ENCODE results near the gene ITGB5.
"Not testable (repeated sequence)": the region's sequence is repeated elsewhere in the genome, so short reads cannot be mapped to it uniquely, and the experiment has no call there.

The ITGB5 gene

DNA sequence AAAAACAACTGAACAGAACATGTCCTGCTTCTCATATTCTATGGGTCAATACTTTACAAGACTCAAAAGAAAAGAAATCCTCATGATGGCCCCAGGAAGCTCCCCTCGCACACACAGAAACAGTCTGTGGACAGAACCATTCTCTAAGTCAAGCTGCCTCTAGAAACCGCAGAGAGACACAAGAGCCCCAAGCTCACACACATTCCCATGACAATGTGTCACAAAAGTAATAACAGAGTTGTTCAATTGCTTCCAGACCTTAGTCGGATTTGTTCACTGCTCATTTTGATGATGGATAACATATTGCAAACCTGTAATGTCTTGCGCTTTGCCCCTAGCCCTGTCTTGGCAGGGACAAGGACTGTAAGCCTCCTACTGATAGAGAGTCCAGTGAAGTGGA, 96.0 kb downstream of the ITGB5 start:
- TF ChIP-seq CTCF (IDR thresholded peaks at IDR 0.05; ENCODE audit: low read depth, low read length, missing control alignments): no peak
- in situ Hi-C loops (cut with HindIII; ENCODE audit: low sequenced_read_pairs): no loop called here
- no peak for DNase-seq (ENCODE audit: low read depth)
- no peak overlapping the region for H3K4me3 ChIP-seq (ENCODE audit: low read depth, low read length)

DNA sequence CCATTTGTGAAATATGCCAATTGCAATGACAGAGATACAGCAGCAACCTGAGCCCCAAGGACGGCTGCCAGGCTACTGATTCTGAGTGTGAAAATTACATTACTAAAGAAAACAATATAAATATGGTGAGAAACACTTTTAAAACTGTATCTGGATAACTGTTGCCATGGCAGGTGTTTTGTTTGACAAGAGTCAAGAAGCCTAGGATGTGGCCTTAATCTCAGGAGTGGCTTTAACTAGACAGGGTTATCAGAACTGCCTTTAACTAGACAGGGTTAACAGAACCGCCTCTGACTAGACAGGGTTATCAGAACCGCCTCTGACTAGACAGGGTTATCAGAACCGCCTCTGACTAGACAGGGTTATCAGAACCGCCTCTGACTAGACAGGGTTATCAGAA, 98.1 kb downstream of the ITGB5 start:
- H3K4me3 ChIP-seq (ENCODE audit: low read depth, low read length); DNase-seq (ENCODE audit: low read depth); in situ Hi-C loops (cut with HindIII; ENCODE audit: low sequenced_read_pairs): not testable (repeated sequence)

DNA sequence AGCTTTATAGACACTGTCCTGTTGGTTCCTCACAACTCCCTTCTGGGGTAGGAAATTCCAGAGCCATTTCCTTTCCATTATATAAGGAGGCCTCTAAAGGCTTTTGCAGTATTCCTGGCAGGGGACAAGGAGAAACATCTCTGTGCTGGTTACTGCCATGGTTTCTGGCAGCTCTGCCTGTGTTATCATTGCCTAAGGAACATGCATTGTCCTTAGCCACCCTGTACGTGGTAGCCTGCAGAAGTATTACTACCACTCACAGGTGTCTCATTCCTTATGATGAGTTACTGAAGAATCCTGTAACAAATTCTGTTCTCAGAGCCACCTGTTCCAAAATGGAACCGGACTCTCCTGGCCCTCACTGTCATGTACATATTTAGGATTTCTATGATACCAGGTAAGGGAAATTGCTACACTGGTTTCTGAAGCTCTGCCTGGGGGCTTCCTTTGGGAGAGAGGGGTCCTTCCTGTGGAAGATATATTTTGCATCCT, 98.9 kb downstream of the ITGB5 start:
- no peak for DNase-seq (ENCODE audit: low read depth)
- in situ Hi-C loops (cut with HindIII; ENCODE audit: low sequenced_read_pairs): no loop called here
- no peak overlapping the region for H3K4me3 ChIP-seq (ENCODE audit: low read depth, low read length)
- no peak for TF ChIP-seq CTCF (IDR thresholded peaks at IDR 0.05; ENCODE audit: low read depth, low read length, missing control alignments)

DNA sequence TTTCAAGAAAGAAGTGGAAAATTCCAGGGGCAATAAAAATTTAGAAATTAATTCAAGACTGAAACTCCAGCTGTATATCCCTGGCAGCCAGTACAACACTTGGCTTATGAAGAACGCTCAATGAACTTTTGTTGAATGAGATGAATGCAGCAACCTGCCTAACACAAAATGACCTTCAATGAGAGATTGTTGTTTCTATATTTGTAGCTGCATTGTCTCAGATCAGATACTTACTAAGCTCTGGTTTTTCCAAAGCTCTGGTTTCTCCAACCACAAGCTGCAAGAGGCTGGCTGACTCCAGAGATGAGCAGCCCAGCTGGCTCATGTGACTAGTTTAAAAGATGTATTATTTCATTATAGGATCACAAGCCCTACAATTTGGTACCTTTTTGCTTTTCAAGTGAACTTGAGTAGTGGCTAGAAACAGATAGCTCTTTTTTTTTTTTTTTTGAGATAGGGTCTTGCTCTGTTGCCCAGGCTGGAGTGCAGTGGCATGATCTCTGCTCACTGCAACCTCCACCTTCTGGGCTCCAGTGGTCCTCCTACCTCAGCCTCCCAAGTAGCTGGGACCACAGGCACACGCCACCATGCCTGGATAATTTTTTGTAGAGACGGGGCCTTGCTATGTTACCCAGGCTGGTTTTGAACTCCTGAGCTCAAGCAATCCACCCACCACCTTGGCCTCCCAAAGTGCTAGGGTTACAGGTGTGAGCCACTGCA, 99.5 kb downstream of the ITGB5 start:
- DNase-seq (ENCODE audit: low read depth): no peak

DNA sequence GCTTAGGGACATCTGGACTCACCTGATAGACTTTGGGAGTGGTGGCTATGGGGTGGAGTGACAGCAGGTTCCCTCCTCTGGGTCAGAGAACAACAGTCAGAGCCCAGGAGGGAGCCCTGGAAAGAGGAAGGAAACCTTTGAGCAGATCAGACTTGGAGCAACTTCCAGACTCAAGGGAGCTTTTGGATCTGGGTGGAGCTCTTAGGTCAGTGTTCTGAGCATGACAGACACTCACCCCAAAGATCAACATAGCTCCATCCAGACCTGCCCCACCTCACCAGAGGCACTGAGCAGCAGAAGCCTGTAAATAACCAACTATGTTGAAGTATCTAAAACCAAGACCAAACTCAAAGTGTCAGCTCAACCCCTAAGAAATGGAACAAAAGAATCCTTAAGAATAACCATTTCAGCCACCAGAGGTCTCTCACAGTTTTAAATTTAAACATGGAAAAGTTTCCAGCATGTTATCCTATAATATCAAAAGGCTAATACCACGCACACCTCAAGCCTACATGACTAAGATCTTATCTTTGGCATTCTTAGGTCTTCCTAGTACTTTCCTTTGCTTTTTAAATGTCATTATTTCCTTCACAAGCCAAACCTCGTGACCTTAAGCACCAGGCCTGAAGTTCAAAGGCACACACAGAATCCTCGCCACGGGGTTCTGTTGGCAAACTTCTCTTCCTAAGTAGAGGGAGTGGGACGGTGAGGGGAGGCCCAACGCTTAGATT, 100.5 kb downstream of the ITGB5 start:
- in situ Hi-C loops (cut with HindIII; ENCODE audit: low sequenced_read_pairs): no loop called here
- peak; percentile 24 for TF ChIP-seq CTCF (IDR thresholded peaks at IDR 0.05; ENCODE audit: low read depth, low read length, missing control alignments)
- no peak overlapping the region for H3K4me3 ChIP-seq (ENCODE audit: low read depth, low read length)

More for the DNA sequence above, 99.5 kb downstream of the ITGB5 start:
- no peak overlapping the region for H3K4me3 ChIP-seq (ENCODE audit: low read depth, low read length)
- in situ Hi-C loops (cut with HindIII; ENCODE audit: low sequenced_read_pairs): no loop called here
- TF ChIP-seq CTCF (IDR thresholded peaks at IDR 0.05; ENCODE audit: low read depth, low read length, missing control alignments): no peak

DNA sequence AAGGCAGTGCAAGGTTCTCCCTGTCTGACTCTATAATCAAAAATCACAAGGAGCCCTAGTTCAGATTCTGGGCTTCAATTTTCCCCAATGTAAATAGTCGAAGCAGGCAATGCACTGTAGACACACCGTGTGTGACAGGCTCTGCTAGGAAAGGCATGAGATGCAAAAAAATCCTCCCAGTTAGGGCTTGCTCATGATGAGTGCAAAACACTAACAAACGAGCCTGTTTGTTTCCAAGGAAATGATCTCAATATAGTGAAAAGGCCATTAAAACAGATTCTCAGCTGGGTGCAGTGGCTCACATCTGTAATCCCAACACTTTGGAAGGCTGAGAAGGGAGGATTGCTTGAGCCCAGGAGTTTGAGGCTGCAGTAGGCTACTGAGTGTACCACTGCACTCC, 101.2 kb downstream of the ITGB5 start:
- no peak for TF ChIP-seq CTCF (IDR thresholded peaks at IDR 0.05; ENCODE audit: low read depth, low read length, missing control alignments)
- in situ Hi-C loops (cut with HindIII; ENCODE audit: low sequenced_read_pairs): no loop called here
- DNase-seq (ENCODE audit: low read depth): no peak
- no peak overlapping the region for H3K4me3 ChIP-seq (ENCODE audit: low read depth, low read length)

More for the DNA sequence above, 100.5 kb downstream of the ITGB5 start:
- DNase-seq (ENCODE audit: low read depth): no peak
